ENCODE data around the gene CUL7. TPM values are rescaled to one million over a fixed set of nuclear protein-coding genes. Genes with fewer than 3 reads are reported as not detected.

CUL7 gene
- total and polyA plus RNA-seq, 10 of the 15 experiments (the other 5 are each of a cell fraction or from before 2014, with no cell fraction given), result 0.66 to 18.4 (median 10.9) TPM

DNA sequence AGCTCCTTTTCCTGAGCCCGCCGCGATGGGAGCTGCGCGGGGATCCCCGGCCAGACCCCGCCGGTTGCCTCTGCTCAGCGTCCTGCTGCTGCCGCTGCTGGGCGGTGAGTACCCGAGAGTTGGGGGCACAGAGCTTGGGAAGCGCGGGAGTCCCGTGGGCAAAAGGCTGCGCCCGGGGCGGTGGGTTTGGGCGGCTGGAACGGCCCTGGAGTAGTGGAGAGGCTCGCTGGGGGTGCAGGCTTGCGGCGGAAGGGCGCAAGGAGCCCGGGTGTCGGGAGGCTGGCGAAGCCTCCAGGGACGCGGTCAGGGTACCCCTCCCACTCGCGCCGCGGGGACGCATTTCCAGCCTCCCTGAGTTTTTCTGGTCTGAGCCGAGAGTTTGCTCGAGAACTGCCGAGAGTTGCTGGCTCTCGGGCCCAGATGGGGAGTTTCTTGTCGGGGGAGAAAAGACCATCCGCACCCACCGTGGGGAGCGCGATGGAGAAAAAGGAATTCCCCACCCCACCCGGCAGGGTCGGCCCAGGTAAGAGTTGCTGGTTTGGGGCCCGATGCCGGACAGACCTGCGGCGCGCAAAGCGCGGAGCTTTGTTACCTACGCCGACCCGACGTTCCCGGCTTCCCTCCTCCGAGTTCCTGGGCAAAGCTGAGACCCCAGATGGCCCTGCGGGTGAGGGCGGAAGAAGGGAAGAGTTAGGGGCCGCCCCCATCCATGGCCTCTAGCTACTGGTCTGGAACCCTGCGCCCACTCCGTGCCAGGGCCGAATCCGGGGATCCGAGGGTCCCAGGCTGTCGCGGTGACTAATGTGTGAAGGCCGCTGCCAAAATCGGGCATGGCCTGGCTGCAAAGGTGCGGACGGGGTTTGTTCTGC lies 23.0 kb upstream of the CUL7 start:
- H3K27ac ChIP-seq (ENCODE audit: control insufficient read depth, insufficient read depth), result no peak overlapping the region
- no peak for FAIRE-seq
- RAD21 ChIA-PET (ENCODE audit: unreplicated experiment), result interaction anchor here (0.9 to 1.5 kb wide), 3 partner anchors 20 to 67 kb away, joined by 3 to 5 read pairs (median 3); no protein-coding TSS in a partner anchor
- H3K9ac ChIP-seq (ENCODE audit: control insufficient read depth, insufficient read depth, low read length), result no peak overlapping the region
- POLR2A ChIA-PET, result interaction anchor here (0.5 to 1.4 kb wide), 4 partner anchors 9 to 43 kb away, joined by 3 to 5 read pairs (median 4); no protein-coding TSS in a partner anchor
- peak overlapping the region; percentile 52 for H3K4me3 ChIP-seq
- intact Hi-C loops (cut with micrococcal nuclease; ENCODE audit: unreplicated experiment) (no loop called here), in situ Hi-C loops (cut with MboI) (no loop called here)
- 7% methylated on average over 64 of the region's 72 CpGs for WGBS (ENCODE audit: insufficient coverage, insufficient replicate concordance, low lambda C conversion rate, missing lambda C conversion rate)
- DNase-seq (ENCODE audit: low read depth, low spot score), result no peak
- H3K9me3 ChIP-seq (replicated peaks; ENCODE audit: control insufficient read depth, insufficient read depth, low read length), result no peaks in the 10 kb centered on the region
- SMC1A ChIA-PET (ENCODE audit: uncharacterized antibody, unreplicated experiment), result interaction anchor here (0.6 to 1.1 kb wide), 4 partner anchors 9 to 147 kb away, joined by 3 to 4 read pairs (median 3); partner anchors contain the start of gene CNPY3
- peaks cover 7% of the 10 kb centered on the region; the same call in 1 of the 2 replicates for H3K4me1 ChIP-seq (ENCODE audit: control insufficient read depth, insufficient read depth, low read length)
- H4K20me1 ChIP-seq (ENCODE audit: control insufficient read depth, insufficient read depth), result no peaks in the 10 kb centered on the region
- CTCF ChIA-PET, result interaction anchor here (0.8 kb wide), 1 partner anchor 67 kb away, joined by 3 read pairs; no protein-coding TSS in a partner anchor
- no TSS peak for BruUV-seq (replicated peaks)
- peak; percentile 28 for ATAC-seq
- no peaks in the 10 kb centered on the region for H3K36me3 ChIP-seq (ENCODE audit: control insufficient read depth in 2 of 2, insufficient read depth in 2 of 2, low read length in 1 of 2)
- peaks cover 8 to 12% of the 10 kb centered on the region in 2 experiments; a peak in 3 of 4 replicates for H3K27me3 ChIP-seq (replicated peaks in 1 of 2; ENCODE audit: control insufficient read depth in 2 of 2, insufficient read depth in 2 of 2, low read length in 1 of 2)
- peak overlapping the region; percentile 33 for H2AFZ ChIP-seq (ENCODE audit: control insufficient read depth, low read depth, low read length)
- no peaks in the 10 kb centered on the region for H3K79me2 ChIP-seq (ENCODE audit: control insufficient read depth, insufficient read depth, low read length)
- H3K4me2 ChIP-seq (ENCODE audit: control insufficient read depth, insufficient read depth), result peak overlapping the region; percentile 62; the same call in 1 of the 2 replicates
- TF ChIP-seq, protein P1, sequence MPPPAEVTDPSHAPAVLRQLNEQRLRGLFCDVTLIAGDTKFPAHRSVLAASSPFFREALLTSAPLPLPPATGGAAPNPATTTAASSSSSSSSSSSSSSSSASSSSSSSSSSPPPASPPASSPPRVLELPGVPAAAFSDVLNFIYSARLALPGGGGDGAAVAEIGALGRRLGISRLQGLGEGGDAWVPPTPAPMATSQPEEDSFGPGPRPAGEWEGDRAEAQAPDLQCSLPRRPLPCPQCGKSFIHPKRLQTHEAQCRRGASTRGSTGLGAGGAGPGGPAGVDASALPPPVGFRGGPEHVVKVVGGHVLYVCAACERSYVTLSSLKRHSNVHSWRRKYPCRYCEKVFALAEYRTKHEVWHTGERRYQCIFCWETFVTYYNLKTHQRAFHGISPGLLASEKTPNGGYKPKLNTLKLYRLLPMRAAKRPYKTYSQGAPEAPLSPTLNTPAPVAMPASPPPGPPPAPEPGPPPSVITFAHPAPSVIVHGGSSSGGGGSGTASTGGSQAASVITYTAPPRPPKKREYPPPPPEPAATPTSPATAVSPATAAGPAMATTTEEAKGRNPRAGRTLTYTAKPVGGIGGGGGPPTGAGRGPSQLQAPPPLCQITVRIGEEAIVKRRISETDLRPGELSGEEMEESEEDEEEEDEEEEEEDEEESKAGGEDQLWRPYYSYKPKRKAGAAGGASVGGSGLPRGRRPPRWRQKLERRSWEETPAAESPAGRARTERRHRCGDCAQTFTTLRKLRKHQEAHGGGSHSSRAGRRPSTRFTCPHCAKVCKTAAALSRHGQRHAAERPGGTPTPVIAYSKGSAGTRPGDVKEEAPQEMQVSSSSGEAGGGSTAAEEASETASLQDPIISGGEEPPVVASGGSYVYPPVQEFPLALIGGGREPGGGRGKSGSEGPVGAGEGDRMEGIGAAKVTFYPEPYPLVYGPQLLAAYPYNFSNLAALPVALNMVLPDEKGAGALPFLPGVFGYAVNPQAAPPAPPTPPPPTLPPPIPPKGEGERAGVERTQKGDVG (CRISPR knock-in tag; IDR thresholded peaks at IDR 0.05), result no peak
- TF ChIP-seq GATAD2B (conservative IDR thresholded peaks at IDR 0.05; ENCODE audit: low read depth) (peak; percentile 39; the same call in 1 of the 2 replicates), NFIC (IDR thresholded peaks at IDR 0.05; ENCODE audit: low read depth, low read length) (no peak), HDAC2 (IDR thresholded peaks at IDR 0.05) (0 out of 2 replicates have a peak, but pooled peaks have one; percentile 90), KDM1A (IDR thresholded peaks at IDR 0.05; ENCODE audit: borderline replicate concordance) (no peak), TARDBP (IDR thresholded peaks at IDR 0.05; ENCODE audit: borderline replicate concordance) (no peak), BACH1 (IDR thresholded peaks at IDR 0.05; ENCODE audit: borderline replicate concordance) (no peak), ETV6 (conservative IDR thresholded peaks at IDR 0.05 in 1 of 2, IDR thresholded peaks at IDR 0.05 in 1 of 2; ENCODE audit: borderline replicate concordance in 1 of 2, low read depth in 1 of 2) (no peak), POLR2AphosphoS5 (IDR thresholded peaks at IDR 0.05; ENCODE audit: low read length) (no peak), IKZF1 (conservative IDR thresholded peaks at IDR 0.05) (0 out of 2 replicates have a peak, but pooled peaks have one; percentile 30), ZNF207 (IDR thresholded peaks at IDR 0.05; ENCODE audit: borderline replicate concordance) (no peak), LARP7 (IDR thresholded peaks at IDR 0.05) (peak; percentile 40; the same call in 1 of the 2 replicates), SMARCA5 (IDR thresholded peaks at IDR 0.05) (no peak), SPI1 (IDR thresholded peaks at IDR 0.05; ENCODE audit: borderline replicate concordance, insufficient read depth, low read depth, low read length) (no peak), RB1 (IDR thresholded peaks at IDR 0.05; ENCODE audit: borderline replicate concordance) (no peak; the same call in 1 of the 2 replicates), TCF3 (IDR thresholded peaks at IDR 0.05; ENCODE audit: borderline replicate concordance, insufficient read depth, low read depth, low read length) (no peak), SIX5 (IDR thresholded peaks at IDR 0.05; ENCODE audit: low read depth, low read length, severe bottlenecking) (no peak), SUZ12 (IDR thresholded peaks at IDR 0.05; ENCODE audit: unreplicated experiment) (peak; percentile 86)
- TF ChIP-seq, protein P2, sequence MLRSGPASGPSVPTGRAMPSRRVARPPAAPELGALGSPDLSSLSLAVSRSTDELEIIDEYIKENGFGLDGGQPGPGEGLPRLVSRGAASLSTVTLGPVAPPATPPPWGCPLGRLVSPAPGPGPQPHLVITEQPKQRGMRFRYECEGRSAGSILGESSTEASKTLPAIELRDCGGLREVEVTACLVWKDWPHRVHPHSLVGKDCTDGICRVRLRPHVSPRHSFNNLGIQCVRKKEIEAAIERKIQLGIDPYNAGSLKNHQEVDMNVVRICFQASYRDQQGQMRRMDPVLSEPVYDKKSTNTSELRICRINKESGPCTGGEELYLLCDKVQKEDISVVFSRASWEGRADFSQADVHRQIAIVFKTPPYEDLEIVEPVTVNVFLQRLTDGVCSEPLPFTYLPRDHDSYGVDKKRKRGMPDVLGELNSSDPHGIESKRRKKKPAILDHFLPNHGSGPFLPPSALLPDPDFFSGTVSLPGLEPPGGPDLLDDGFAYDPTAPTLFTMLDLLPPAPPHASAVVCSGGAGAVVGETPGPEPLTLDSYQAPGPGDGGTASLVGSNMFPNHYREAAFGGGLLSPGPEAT (IDR thresholded peaks at IDR 0.05; ENCODE audit: low read depth), result no peak

Measured in GM12878 (cell line).